HL-60 (cell line): ENCODE measurements around the gene ZAP70.

Source experiments
- DNase-seq, 2 experiments: peaks; one replicate each; pipeline ENCODE4 v3.0.0-alpha.2; 2010 to 2020; ENCODE audit warnings: low read depth in 1 of 2, low spot score in 1 of 2
- H3K27ac ChIP-seq: fragments of 250-450 bp; sonication (Bioruptor Pico); replicated peaks from 2 replicates; pipeline ENCODE4 v1.5.1; 2020; ENCODE audit warnings: mild to moderate bottlenecking, moderate library complexity
- H3K27me3 ChIP-seq: fragments of 250-450 bp; sonication (Bioruptor Pico); 2 replicates; pipeline ENCODE4 v1.5.1; 2021; ENCODE audit warnings: mild to moderate bottlenecking, moderate library complexity; ENCODE audit not compliant: insufficient read depth, poor library complexity, severe bottlenecking
- H3K4me3 ChIP-seq: replicated peaks from 2 replicates; pipeline ENCODE4 v1.5.1; 2011; ENCODE audit warnings: mild to moderate bottlenecking, control low read depth, low read length; ENCODE audit not compliant: insufficient read depth
- GABPA ChIP-seq: IDR thresholded peaks from 2 replicates; pipeline ENCODE4 v1.6.1; 2012; ENCODE audit warnings: low read depth
- POLR2AphosphoS5 ChIP-seq: IDR thresholded peaks from 2 replicates; pipeline ENCODE4 v1.6.1; 2012; ENCODE audit warnings: low read depth
- REST ChIP-seq: IDR thresholded peaks from 2 replicates; pipeline ENCODE4 v1.6.1; 2012; ENCODE audit warnings: low read depth; ENCODE audit not compliant: insufficient replicate concordance
- SPI1 ChIP-seq: IDR thresholded peaks from 2 replicates; pipeline ENCODE4 v1.6.1; 2012; ENCODE audit warnings: low read depth, mild to moderate bottlenecking, borderline replicate concordance
- TF ChIP-seq, protein P1 (sequence below): IDR thresholded peaks from one replicate; pipeline ENCODE4 v1.5.1; 2011; ENCODE audit warnings: low read length, control low read depth, inconsistent platforms; ENCODE audit not compliant: insufficient read depth

The ZAP70 gene

GRCh38 chr2:97742381-97742847 is 29.0 kb downstream of the ZAP70 start:
- Histone ChIP-seq H3K4me3 (no peak overlapping the region), H3K27me3 (no peaks in the 10 kb centered on the region), H3K27ac (no peak overlapping the region)
- no peak for TF ChIP-seq POLR2AphosphoS5
- TF ChIP-seq, protein P1, sequence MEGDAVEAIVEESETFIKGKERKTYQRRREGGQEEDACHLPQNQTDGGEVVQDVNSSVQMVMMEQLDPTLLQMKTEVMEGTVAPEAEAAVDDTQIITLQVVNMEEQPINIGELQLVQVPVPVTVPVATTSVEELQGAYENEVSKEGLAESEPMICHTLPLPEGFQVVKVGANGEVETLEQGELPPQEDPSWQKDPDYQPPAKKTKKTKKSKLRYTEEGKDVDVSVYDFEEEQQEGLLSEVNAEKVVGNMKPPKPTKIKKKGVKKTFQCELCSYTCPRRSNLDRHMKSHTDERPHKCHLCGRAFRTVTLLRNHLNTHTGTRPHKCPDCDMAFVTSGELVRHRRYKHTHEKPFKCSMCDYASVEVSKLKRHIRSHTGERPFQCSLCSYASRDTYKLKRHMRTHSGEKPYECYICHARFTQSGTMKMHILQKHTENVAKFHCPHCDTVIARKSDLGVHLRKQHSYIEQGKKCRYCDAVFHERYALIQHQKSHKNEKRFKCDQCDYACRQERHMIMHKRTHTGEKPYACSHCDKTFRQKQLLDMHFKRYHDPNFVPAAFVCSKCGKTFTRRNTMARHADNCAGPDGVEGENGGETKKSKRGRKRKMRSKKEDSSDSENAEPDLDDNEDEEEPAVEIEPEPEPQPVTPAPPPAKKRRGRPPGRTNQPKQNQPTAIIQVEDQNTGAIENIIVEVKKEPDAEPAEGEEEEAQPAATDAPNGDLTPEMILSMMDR: no peak
- no peak for TF ChIP-seq SPI1
- no peak for TF ChIP-seq REST
- no peak for TF ChIP-seq GABPA
- no peak for DNase-seq

DNA sequence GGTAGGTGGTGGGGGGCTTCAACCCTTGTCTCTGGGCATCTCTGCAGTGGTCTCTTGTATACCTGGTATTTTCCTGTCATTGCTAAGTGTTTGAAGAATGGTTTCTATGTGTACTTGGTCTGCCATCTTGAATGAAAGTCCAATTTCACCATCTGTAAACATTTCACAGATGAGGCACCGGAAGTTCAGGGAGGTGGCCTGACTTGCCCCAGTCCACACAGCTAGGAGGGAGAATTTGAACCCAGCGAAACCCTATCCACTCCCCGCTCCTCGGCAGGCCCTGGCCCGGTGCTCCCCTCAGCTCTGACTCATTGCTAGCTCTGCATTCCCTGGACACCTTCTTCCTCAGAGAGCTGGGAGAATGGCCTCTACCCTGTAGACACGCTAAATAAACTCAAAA is 30.5 kb downstream of the ZAP70 start:
- Histone ChIP-seq H3K27ac (no peak overlapping the region), H3K4me3 (no peak overlapping the region), H3K27me3 (no peaks in the 10 kb centered on the region)
- TF ChIP-seq GABPA (no peak), POLR2AphosphoS5 (no peak), REST (no peak), SPI1 (no peak)
- TF ChIP-seq, protein P1: no peak
- no peak for DNase-seq

DNA sequence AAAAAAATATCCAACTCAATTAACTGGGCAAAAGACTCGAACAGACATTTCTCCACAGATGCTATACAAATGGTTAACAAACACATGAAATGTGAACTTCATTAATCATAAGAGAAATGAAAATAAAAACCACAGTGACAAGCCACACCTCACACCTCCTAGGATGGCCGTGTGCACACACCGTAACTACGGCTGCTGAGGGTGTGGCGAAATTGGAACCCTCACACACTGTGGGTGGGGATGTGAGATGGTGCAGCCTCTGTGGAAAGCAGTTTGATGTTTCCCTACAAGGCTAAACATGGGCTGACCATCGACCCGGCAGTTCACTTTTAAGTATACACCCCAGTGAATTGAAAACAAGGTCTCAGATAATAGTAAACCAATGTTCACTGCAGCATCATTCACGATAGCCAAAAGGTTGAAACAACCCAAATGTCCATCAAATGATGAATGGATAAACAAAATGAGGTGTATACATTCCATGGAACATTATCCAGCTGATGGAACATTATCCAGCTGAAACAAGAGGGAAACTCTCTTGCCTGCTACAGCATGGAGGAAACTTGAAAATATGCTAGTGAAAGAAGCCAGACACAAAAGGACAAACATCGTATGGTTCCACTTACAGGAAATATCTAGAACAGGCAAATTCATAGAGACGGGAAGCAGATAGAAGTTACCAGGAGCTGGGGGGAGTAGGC is 32.2 kb downstream of the ZAP70 start:
- TF ChIP-seq GABPA (no peak), POLR2AphosphoS5 (no peak), REST (no peak), SPI1 (no peak)
- TF ChIP-seq, protein P1: no peak
- Histone ChIP-seq H3K27ac (no peak overlapping the region), H3K4me3 (no peak overlapping the region), H3K27me3 (no peaks in the 10 kb centered on the region)
- no peak for DNase-seq
